HG03520 (cell line): ENCODE measurements around the gene MRPL1.
"Not testable (repeated sequence)": the region's sequence is repeated elsewhere in the genome, so short reads cannot be mapped to it uniquely, and the experiment has no call there.

ENCODE experiments used
- ATAC-seq: cut with Tn5 transposase; IDR thresholded peaks from one replicate; pipeline ENCODE4 v1.9.1; 2021; ENCODE audit warnings: mild to moderate bottlenecking, moderate library complexity; ENCODE audit not compliant: unreplicated experiment

MRPL1 gene

DNA sequence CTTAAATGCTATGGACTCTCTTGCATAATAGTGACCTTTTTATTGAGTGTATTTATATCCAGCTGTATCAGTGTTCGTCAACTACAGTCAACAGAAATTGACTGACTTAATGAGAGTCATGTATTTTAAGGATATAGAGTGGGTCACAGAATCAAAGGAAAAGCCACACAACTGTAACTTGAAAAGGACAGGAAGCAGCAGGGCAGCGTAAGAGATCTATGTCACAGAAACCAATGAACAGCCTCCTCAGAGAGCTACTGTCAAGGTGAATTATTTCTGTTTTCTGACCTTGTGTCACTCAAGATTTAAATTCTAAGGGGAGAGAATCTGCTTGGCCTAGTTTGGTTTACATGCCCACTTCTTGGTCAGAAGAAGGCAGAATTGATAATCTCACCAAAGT, 100.4 kb downstream of the MRPL1 start:
- no peak for ATAC-seq

DNA sequence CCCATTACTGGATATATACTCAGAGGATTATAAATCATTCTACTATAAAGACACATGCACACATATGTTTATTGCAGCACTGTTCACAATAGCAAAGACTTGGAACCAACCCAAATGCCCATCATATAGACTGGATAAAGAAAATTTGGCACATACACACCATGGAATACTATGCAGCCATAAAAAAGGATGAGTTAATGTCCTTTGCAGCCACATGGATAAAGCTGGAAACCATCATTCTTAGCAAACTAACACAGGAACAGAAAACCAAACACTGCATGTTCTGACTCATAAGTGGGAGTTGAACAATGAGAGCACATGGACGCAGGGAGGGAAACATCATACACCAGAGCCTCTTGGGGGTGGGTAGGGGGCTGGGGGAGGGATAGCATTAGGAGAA, 111.0 kb downstream of the MRPL1 start:
- not testable (repeated sequence) for ATAC-seq

DNA sequence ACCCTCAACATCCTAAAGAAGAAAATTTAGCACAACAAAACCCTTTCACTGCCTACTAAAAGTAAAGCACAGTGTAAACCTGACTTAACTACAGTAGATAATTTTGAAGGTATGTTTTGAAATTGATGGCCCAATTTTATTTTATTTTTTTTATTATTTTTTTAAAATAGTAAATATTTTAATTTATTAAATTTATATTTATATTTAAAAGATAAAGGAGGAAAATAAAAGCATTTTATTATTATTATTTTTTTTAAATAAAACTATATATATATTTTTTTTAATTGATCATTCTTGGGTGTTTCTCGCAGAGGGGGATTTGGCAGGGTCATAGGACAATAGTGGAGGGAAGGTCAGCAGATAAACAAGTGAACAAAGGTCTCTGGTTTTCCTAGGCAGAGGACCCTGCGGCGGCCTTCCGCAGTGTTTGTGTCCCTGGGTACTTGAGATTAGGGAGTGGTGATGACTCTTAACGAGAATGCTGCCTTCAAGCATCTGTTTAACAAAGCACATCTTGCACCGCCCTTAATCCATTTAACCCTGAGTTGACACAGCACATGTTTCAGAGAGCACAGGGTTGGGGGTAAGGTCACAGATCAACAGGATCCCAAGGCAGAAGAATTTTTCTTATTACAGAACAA, 120.4 kb downstream of the MRPL1 start:
- not testable (repeated sequence) for ATAC-seq

DNA sequence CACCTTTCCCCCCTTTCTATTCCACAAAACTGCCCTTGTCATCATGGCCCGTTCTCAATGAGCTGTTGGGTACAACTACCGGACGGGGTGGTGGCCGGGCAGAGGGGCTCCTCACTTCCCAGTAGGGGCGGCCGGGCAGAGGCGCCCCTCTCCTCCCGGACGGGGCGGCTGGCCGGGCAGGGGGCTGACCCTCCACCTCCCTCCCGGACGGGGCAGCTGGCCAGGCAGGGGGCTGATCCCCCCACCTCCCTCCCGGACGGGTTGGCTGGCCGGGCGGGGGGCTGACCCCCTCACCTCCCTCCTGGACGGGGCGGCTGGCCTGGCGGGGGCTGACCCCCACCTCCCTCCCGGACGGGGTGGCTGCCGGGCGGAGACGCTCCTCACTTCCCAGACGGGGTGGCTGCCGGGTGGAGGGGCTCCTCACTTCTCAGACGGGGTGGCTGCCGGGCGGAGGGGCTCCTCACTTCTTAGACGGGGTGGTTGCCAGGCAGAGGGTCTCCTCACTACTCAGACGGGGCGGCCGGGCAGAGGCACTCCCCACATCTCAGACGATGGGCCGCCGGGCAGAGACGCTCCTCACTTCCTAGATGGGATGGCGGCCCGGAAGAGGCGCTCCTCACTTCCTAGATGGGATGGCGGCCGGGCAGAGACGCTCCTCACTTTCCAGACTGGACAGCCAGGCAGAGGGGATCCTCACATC, 121.1 kb downstream of the MRPL1 start:
- ATAC-seq: not testable (repeated sequence)

DNA sequence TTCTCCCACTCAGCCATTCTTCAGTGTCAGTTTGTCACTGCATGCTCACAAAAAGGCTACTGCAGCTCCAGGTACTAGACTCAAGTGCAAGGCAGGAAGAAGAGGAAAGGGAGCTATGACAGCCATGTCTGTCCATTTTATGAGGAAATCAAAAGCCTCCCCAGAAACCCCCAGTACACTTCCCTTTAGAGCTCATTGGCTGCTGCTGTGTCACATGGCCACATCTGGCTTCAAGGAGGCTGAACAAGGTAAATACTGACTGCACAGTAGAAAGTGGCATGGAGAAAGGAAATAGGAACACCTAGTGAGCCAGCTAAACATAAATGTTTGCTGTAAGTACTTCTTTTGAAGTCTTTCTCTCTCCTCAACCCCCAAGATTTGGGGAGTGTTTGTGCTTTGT, 127.3 kb downstream of the MRPL1 start:
- ATAC-seq: no peak

DNA sequence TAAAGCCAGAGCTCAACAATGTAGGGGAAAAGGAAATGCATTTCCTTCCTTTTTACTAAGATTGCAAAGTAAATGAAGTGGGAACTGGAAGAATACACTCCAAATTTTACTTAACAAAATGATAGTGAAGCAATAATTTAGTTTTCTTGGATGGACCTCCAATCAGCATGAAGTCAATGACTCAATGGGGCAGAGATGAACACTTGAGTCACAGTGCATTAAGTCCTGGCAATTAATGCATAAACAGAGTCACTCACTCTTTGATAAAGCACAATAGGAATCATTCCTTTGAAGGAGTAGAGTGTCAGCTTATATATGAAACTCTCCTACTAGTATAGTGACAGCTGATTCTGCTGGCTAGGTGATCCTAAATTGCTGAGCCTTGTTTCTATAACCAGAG, 127.8 kb downstream of the MRPL1 start:
- ATAC-seq: no peak

DNA sequence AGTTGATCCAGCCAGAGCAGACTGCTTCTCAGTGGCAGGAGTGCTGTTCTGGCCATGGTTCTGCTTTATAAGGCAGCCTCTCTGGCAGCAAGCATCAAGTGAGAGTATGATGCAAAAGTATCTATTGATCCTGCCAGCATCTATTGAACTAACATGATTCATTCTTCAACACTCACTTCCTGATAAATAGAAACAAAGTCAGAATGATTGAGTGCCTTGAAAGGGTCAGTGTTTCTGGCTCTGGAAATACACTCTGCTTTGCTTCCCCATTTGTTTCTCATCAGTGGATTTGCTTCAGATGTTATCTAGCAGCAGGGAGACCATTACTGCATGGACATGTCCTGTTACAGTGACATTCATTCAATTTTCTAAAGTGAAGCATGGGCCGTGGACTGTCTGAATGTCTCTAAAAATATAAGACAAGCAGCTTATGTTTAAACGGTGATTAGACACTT, 128.3 kb downstream of the MRPL1 start:
- ATAC-seq: no peak

DNA sequence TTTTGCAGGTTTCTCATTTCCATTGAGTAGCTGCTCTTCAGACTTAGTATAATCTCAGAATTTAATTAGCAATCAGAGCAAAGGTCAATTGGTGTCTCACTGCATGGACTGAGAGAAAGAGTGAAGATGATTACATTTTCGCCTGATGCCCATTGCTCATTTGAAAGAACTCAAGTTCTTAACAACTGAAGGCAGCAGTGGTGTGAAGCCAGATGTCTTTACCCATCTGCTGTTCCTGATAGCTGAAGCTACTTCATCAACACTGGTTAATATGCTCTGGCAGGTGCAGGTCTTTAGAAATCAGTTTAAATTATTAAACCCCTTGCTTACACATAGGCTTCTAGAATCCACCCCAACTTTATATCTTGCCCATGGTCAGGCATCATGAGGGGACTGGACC, 130.0 kb downstream of the MRPL1 start:
- no peak for ATAC-seq

DNA sequence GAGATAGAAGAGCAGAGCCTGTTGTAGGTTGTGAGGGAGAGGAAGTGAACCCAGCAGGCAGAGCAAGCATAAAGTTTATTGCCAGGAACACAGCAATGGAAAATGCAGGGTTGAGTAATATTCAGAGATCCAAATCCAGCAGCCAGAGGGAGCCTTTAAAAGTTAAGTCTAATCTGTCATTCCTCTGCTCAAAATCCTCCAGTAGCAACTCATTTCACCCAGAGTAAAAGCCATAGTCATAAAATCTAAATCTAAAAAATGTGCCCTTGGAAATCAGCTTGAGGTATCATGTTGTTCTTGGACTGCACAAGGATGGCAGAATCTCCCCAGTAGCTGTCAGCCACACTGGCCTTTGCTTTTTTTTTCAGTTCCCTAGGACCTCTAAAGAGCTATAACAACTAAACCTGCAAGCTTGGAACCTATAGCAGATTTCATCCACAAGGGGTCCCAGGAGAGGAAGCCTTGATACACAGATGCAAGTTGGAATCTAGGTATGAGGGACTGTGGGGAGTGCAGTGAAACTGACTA, 131.6 kb downstream of the MRPL1 start:
- peak; percentile 65 for ATAC-seq

DNA sequence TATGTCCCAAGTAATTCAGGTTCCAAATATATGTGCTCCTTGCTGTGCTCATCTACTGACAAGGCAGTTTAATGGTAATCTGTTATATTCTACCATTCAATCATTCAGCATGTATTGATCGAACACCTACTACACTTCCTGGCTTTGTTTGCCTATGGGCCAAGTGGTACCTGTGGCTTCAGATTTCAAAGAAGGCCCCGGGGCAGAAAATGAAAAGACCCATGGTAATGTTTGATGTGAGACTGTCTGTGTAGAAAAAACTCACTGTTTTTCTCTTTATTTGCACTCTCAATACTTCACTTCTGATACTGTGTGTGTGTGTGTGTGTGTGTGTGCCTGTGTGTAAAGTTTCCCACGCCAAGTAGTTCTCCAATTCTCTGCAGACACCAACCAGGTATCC, 133.4 kb downstream of the MRPL1 start:
- ATAC-seq: no peak

DNA sequence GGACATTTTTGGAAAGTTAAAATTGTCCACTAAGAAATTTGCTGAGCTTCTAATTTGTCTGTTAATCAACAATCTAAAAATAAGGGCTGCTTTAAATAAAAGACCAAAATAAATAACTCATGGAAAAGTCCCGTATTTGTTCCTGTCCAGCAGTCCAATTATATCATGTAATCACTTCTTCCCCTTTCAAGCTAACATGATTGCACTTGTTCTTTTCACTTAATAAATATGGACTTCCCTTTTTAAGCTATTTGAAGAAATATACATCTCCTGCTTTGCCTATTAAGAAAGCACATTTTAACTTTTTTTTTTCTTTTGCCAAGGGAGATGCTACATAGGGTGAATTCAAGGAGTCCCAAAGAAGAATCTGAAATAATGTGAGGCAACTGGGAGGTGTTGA, 138.9 kb downstream of the MRPL1 start:
- ATAC-seq: no peak

DNA sequence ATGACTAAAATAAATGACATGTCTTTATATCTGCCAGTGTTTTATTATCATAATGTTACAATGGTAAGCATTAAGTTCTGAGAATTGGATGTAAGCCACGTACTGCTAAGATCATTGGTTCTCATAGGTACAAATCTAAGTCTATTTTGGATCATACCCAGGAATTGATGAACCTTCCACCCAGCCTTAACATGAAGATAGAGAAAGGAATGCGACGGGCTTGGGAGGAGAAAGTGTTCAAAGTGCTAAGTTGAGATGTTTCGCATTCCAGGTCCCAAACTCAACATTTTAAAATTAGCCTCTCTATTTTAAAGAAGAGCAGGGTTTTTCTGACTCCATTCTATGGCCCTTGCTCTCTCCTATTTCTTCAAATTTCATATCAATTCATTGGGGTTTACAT, 139.6 kb downstream of the MRPL1 start:
- ATAC-seq: no peak
